ENCODE results near the gene CAV1.
"Not testable (repeated sequence)": the region's sequence is repeated elsewhere in the genome, so short reads cannot be mapped to it uniquely, and the experiment has no call there.

CAV1 gene, protein sequence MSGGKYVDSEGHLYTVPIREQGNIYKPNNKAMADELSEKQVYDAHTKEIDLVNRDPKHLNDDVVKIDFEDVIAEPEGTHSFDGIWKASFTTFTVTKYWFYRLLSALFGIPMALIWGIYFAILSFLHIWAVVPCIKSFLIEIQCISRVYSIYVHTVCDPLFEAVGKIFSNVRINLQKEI

DNA sequence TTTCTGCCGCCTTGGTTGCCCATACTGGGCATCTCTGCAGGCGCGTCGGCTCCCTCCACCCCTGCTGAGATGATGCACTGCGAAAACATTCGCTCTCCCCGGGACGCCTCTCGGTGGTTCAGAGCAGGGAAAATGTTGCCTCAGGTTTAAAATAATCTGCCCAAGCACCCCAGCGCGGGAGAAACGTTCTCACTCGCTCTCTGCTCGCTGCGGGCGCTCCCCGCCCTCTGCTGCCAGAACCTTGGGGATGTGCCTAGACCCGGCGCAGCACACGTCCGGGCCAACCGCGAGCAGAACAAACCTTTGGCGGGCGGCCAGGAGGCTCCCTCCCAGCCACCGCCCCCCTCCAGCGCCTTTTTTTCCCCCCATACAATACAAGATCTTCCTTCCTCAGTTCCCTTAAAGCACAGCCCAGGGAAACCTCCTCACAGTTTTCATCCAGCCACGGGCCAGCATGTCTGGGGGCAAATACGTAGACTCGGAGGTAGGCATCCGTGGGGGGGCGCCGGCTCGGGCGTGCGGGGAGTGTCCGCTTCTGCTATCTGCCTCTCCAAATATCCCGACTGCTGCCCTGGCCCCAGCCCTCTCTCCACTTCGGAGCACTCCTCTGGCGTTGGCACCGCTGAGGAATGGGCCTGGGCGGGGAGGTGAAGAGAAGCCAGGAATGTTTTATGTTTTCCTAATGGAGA lies at the start of gene CAV1:
TSS of gene CAV1 (plus strand) at position 428 of the 689 bp plus-strand sequence. CDS start at position 455, 27 bp downstream.
- DNase-seq = peak; percentile 30

GRCh38 chr7:116477625-116478024 lies 47.2 kb upstream of the CAV1 start:
- no peak for DNase-seq

- DNase-seq = no peak
Observed at GRCh38 chr7:116478834-116479233, 46.0 kb upstream of the CAV1 start.

GRCh38 chr7:116483271-116483942 lies 41.4 kb upstream of the CAV1 start:
- no peak for DNase-seq

- DNase-seq = not testable (repeated sequence)
Observed at GRCh38 chr7:116484389-116484788, 40.4 kb upstream of the CAV1 start.

DNA sequence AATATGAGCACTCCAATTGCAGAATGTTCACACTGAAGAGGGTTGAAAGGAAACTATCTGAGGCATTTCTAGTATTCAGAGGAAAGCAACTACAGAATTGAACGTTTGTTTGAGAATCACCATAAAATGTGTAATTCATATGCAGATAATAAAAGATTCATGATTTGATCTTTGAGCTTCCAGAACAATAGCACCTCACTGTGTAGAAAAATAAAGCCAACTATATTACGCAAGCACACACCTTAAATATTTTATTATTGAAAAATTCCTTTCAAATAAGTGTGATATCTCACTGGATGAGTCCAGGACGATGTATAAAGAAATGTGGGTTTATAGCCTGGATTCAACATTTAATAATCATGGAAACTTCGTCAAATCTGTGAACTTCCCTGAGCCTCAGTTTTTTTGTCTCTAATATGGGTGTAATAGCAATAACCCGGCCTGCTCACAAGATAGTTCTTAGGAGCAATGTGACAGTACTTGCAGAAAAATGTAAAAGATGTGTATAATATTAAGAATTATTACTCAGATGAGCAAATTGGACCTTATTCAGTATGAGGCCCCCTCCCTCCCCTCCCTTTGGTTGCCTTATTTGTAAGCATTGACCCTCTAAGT lies 36.8 kb upstream of the CAV1 start:
- no peak for DNase-seq

- no peak for DNase-seq
Observed at GRCh38 chr7:116490351-116490750, 34.5 kb upstream of the CAV1 start.

GRCh38 chr7:116491887-116492653 lies 32.8 kb upstream of the CAV1 start:
- no peak for DNase-seq

DNA sequence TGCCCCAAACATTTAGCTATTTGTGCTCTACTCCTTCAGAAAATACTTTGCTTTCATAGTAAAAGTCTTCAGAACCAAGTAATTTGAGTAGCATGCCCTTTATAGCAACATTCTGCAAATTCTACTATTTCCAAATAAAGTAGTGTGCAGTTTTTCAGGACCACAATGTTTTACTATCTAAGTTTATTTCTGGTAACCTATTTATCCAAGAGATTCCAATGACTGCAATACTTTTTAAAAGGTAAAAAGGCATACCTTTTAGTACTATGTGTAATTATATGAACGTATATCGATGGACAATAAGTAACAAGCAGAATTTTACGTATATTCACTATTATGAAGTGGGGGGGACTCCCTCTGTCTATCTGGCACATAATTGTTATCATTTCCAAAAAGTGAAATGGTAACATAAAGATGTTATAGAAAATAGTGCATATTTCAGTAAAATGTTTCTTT lies 32.2 kb upstream of the CAV1 start:
- no peak for DNase-seq

DNA sequence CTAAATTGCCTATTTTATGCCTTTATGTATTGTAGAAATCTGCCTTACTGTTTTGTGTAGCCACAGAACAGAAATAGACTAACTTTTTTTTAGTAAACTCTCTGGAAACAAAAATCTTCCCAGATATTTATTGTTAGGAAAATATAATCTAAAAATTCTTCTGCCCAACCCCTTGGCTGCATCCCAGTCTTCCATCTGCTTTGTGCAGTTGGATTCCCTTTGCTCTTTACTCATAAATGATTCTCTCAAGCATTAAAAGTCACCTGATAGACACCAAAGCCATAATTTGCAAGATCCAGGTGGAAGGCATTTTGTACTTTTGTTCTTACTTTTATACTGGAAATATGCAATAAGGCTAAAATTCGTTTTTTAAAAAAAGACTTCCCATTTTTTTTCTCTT lies 31.4 kb upstream of the CAV1 start:
- DNase-seq = no peak

- DNase-seq = no peak
Observed at GRCh38 chr7:116494472-116494871, 30.4 kb upstream of the CAV1 start.

GRCh38 chr7:116495736-116496135 lies 29.1 kb upstream of the CAV1 start:
- DNase-seq = no peak

- no peak for DNase-seq
Observed at GRCh38 chr7:116496653-116497052, 28.2 kb upstream of the CAV1 start.

DNA sequence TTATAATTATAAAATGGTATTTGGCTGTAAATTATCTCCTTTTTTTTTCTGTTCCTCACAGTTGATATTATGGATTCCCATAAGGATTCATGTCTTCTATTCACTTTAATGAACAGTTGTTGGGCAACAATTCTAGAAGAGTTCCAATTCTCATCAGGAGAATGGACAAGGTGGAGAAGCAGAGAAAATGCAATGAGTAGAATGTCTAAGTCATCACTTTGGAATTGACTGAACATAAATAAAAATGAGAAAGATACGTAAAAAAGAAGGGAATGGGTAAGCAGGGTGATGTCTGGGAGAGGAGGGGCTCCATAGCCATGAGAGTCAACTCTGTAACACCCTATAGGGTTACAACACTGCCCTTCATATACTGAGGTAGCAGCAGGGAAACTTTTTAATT lies 27.1 kb upstream of the CAV1 start:
- no peak for DNase-seq

- peak; percentile 3 for DNase-seq
Observed at GRCh38 chr7:116499168-116500077, 25.4 kb upstream of the CAV1 start, which contains the start of gene CAV2. CAV2 (plus strand) TSS chr7:116499738; CDS start chr7:116499782, 44 bp downstream.

DNA sequence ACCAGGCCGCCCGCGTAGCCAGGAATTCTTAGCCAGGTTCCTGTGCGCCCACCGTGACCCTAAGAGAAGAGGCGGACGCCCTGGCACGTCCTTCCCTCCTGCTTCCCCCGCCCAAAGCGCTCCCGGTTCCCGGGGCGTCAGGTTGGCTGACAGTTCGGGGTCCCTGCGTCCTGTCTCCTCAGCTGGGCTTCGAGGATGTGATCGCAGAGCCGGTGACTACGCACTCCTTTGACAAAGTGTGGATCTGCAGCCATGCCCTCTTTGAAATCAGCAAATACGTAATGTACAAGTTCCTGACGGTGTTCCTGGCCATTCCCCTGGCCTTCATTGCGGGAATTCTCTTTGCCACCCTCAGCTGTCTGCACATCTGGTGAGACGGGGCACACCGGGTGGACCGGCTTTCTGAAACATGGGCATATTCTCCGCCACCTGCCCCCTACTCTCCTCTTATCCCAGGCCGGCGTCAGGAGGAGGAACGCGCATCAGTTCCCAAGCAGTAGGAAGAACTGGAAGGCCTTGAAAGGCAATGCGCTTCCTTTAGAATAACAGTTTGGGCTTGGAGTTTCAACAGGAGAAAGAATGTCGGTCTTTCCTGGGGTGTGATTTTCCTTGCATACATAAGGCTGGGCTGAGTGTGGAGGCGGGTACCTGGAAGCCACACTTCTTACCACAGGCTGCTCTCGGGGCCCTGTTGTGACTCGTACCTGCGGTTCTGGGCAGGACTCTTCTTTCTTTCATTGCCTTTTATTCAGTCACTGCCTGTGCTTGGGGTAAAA lies 24.6 kb upstream of the CAV1 start:
- peak; percentile 45 for DNase-seq

DNA sequence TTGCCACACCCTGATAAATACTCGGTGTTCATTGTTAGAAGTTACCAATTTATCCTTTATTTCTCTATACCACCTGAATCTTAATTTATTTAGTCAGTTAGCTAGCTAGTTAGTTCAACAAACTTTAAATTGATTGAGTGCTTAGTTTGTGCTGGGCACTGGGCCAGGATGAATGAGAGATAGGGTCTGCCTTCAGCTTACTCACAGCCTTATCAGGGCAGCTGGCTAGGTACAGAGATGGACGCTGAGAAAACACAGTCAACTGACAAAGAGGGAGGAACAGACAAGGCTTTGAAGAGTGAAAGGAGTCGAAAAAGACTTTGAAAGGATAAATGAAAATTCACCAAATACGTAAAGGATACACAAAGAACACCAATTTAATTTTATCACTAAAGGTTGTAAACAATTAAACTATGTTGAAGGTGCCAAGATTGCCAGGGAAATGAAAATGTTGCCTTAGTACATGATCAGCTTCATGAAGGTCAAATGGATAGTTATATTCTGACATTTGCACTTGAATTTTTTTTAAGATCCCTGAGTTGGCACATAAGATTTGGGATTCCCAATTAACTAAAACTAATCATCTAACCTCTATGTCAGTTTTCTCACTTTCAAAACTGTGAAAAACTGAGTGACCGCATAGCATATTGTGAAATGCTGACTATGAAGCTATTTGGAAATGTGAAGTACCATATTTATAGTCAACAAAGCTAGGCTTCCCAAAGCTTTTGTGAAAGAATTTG lies 23.2 kb upstream of the CAV1 start:
- DNase-seq = no peak

DNA sequence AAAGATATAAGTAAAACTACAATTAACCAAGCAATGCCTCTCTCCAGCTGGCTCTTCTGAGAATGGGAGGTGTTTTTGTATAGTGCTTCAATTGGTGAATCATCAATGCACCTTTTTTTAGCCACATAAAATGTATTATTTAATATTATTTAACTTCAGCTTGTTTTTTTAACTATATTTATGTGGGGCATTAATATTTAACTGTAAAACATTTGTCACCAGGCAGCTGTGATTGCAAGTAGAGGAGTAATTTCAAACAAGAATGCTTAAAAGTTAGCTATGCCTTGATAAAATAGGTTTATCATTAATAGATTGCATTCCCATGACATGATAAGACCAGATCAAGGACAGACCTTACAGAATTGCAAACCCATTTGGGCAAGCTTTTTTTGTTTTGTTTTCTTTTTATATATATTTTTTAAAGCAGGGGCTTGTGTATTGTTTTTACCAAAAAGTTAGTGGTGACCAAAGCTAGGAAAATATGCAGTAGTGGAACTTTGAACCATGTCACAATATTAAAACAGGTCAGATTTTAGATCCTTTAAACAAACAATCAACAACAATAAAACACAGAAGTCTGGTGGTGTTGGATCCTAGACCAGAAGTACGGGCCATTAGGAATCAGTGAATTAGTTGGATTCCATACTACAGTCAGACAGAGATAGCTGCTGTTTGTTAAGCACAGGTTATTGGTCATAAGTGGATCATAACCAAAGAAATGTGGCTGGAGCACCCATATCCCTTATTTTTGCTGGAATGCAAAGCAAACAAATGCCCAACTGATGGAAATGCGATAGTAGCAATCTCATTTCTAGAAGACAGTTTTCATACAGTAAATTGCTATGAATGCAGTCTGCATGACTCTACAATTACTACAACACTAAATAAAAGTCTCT lies 22.4 kb upstream of the CAV1 start:
- DNase-seq = no peak

DNA sequence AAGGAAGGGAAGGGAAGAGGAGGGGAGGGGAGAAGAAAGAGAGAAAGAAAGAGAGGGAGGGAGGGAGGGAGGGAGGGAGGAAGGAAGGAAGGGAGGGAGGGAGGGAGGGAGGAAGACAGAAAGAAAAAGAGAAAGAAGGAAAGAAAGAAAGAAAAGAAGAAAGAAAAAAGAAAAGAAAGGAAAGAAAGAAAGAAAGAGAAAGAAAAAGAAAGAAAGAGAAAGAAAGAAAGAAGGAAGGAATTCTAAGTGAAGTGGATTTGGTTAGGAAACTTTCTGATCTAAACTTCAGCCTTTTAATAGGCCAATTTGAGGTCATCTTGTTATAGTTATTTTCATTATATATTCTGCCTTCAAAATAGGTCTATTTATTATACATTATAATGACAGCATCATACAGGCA lies 21.0 kb upstream of the CAV1 start:
- DNase-seq = no peak

All from activated CD4-positive, alpha-beta T cell treated with anti-CD3 and anti-CD28 coated beads, Interleukin-2, Interleukin-6, amounts not matched to agents 100 ng/mL and 50 ng/mL, durations not matched to agents 16 hours and 8 hours (primary cell).